Hepatocyte (in vitro differentiated cells): ENCODE results near the gene HID1. TPM values are rescaled to one million over a fixed set of nuclear protein-coding genes. Genes with fewer than 3 reads are reported as not detected.

Source experiments
- DNase-seq: peaks from one replicate; pipeline ENCODE4 v3.0.0-alpha.2; 2016; ENCODE audit warnings: low spot score
- H2AFZ ChIP-seq: fragments of 200-600 bp; sonication (generic); 2 replicates; pipeline ENCODE4 v1.6.0; 2016; ENCODE audit warnings: antibody characterized with exemption, mild to moderate bottlenecking
- H3K27ac ChIP-seq: fragments of 200-600 bp; sonication (generic); 2 replicates; pipeline ENCODE4 v1.5.1; 2016; ENCODE audit warnings: mild to moderate bottlenecking
- H3K27me3 ChIP-seq: fragments of 200-600 bp; sonication (generic); 2 replicates; pipeline ENCODE4 v1.6.1; 2016
- H3K36me3 ChIP-seq: fragments of 200-600 bp; sonication (generic); replicated peaks from 2 replicates; pipeline ENCODE4 v1.5.1; 2016; ENCODE audit warnings: low read depth; ENCODE audit not compliant: insufficient read depth
- H3K4me1 ChIP-seq: fragments of 200-600 bp; sonication (generic); 2 replicates; pipeline ENCODE4 v1.5.1; 2016; ENCODE audit warnings: mild to moderate bottlenecking, moderate library complexity; ENCODE audit not compliant: insufficient read depth
- H3K4me2 ChIP-seq: fragments of 200-600 bp; sonication (generic); 2 replicates; pipeline ENCODE4 v1.6.0; 2016
- H3K4me3 ChIP-seq: fragments of 200-600 bp; sonication (generic); 2 replicates; pipeline ENCODE4 v1.5.1; 2016; ENCODE audit warnings: mild to moderate bottlenecking
- H3K79me2 ChIP-seq: fragments of 200-600 bp; sonication (generic); 2 replicates; pipeline ENCODE4 v1.6.0; 2017; ENCODE audit warnings: mild to moderate bottlenecking
- H3K9me2 ChIP-seq: fragments of 200-600 bp; sonication (generic); replicated peaks from 2 replicates; pipeline ENCODE4 v1.6.0; 2017; ENCODE audit warnings: mild to moderate bottlenecking; ENCODE audit not compliant: insufficient read depth
- H3K9me3 ChIP-seq: fragments of 200-600 bp; sonication (generic); 2 replicates; pipeline ENCODE4 v1.5.1; 2016; ENCODE audit warnings: low read depth, mild to moderate bottlenecking
- H4K20me1 ChIP-seq: fragments of 200-600 bp; sonication (generic); 2 replicates; pipeline ENCODE4 v1.6.0; 2016; ENCODE audit warnings: mild to moderate bottlenecking; ENCODE audit not compliant: insufficient read depth, poor library complexity, severe bottlenecking
- EZH2 ChIP-seq: fragments of 200-600 bp; sonication (generic); IDR thresholded peaks from 2 replicates; pipeline ENCODE4 v1.6.1; 2016; ENCODE audit warnings: antibody characterized with exemption, mild to moderate bottlenecking, borderline replicate concordance
- EZH2phosphoT487 ChIP-seq: fragments of 200-600 bp; sonication (generic); IDR thresholded peaks from one replicate; pipeline ENCODE4 v1.6.1; 2018; ENCODE audit warnings: antibody characterized with exemption, mild to moderate bottlenecking, low read depth, moderate library complexity; ENCODE audit not compliant: unreplicated experiment, severe bottlenecking
- WGBS: methylation state at CpG from one replicate; pipeline ENCODE4 v1.1.6; 2016; ENCODE audit warnings: low lambda C conversion rate; ENCODE audit errors: missing lambda C conversion rate; 5-methylcytosine and 5-hydroxymethylcytosine counted together
- polyA plus RNA-seq: library from polyadenylated mRNA; unstranded; fragments of >200 nt; fragmentation: Nextera tagmentation; extraction: Ambion mirVana; gene quantifications from 2 replicates; pipeline ENCODE4 v1.2.1, GENCODE V29; 2016
- total RNA-seq: library from RNA; depleted of rRNA; stranded (reverse); fragments of >200 nt; gene quantifications from 2 replicates; pipeline ENCODE4 v1.2.3, GENCODE V29; 2014
- TF ChIP-seq, protein P1 (sequence below): fragments of 200-600 bp; sonication (generic); IDR thresholded peaks from 2 replicates; pipeline ENCODE4 v1.5.1; 2016; ENCODE audit warnings: antibody characterized with exemption, mild to moderate bottlenecking; ENCODE audit not compliant: poor library complexity

Gene HID1
- total and polyA plus RNA-seq, 2 experiments from 2014 or later, result 15.3 to 43.4 TPM

GRCh38 chr17:74963656-74964055, 8.9 kb downstream of the HID1 start:
- no peaks in the 10 kb centered on the region for H3K9me3 ChIP-seq
- no peak overlapping the region for H3K4me3 ChIP-seq
- no peak overlapping the region for H3K4me2 ChIP-seq
- no peaks in the 10 kb centered on the region for H3K36me3 ChIP-seq
- H3K27me3 ChIP-seq, result no peaks in the 10 kb centered on the region
- 76% methylated on average over 10 of the region's 12 CpGs for WGBS
- H3K79me2 ChIP-seq, result no peaks in the 10 kb centered on the region
- no peak for DNase-seq
- no peak overlapping the region for H3K27ac ChIP-seq
- no peak overlapping the region for H2AFZ ChIP-seq
- H3K4me1 ChIP-seq, result peaks cover 7% of the 10 kb centered on the region
- no peak for TF ChIP-seq EZH2phosphoT487
- TF ChIP-seq, protein P1, sequence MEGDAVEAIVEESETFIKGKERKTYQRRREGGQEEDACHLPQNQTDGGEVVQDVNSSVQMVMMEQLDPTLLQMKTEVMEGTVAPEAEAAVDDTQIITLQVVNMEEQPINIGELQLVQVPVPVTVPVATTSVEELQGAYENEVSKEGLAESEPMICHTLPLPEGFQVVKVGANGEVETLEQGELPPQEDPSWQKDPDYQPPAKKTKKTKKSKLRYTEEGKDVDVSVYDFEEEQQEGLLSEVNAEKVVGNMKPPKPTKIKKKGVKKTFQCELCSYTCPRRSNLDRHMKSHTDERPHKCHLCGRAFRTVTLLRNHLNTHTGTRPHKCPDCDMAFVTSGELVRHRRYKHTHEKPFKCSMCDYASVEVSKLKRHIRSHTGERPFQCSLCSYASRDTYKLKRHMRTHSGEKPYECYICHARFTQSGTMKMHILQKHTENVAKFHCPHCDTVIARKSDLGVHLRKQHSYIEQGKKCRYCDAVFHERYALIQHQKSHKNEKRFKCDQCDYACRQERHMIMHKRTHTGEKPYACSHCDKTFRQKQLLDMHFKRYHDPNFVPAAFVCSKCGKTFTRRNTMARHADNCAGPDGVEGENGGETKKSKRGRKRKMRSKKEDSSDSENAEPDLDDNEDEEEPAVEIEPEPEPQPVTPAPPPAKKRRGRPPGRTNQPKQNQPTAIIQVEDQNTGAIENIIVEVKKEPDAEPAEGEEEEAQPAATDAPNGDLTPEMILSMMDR, result no peak
- H3K9me2 ChIP-seq, result no peaks in the 10 kb centered on the region
- H4K20me1 ChIP-seq, result no peaks in the 10 kb centered on the region

- Histone ChIP-seq H2AFZ (no peak overlapping the region), H3K9me2 (no peaks in the 10 kb centered on the region), H3K27me3 (no peaks in the 10 kb centered on the region), H3K4me1 (no peaks in the 10 kb centered on the region), H3K9me3 (no peaks in the 10 kb centered on the region), H3K4me3 (no peak overlapping the region), H3K36me3 (no peaks in the 10 kb centered on the region), H3K79me2 (no peaks in the 10 kb centered on the region), H3K27ac (no peak overlapping the region), H4K20me1 (no peaks in the 10 kb centered on the region), H3K4me2 (no peak overlapping the region)
- TF ChIP-seq, protein P1, result no peak
- no peak for TF ChIP-seq EZH2
- TF ChIP-seq EZH2phosphoT487, result no peak
- no peak for DNase-seq
- WGBS, result 91% methylated on average over 16 of the region's 18 CpGs
These were observed 9.8 kb downstream of the HID1 start for GRCh38 chr17:74962622-74963394.

DNA sequence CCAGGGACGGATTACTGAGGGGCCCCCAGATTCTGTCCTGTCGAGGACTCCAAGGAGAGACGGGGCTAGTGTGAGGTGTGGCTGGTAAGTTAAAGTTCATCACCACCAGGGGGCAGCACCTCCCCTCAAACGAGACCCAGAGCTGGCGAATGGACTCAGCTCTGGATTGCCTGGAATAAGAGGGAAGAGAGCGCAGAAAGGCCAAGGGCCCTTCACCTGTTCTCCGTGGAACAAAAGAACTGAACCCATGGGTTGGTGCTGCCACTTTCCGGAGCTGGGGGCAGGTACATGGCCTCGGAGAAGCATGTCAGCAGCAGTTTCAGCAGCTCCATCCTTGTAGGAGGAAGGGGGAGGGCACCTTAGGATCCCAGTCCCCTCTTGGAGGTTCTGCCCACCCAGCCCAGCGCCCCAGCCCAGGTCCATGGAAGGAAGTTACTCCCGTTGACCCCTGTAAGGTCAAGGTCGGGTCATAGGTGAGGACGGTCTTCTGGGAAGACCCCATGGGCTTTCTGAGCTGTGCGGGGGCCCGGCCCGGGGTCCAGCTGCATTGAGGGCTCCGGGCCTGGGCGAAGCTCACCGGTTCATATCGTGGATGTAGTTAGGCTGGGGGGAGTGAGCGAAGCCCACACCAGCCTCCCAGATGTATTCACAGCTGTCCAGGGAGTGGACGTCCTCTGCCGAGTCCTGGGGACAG, 10.8 kb downstream of the HID1 start:
- no peak overlapping the region for H3K27ac ChIP-seq
- 56% methylated on average over 23 of the region's 23 CpGs for WGBS
- H3K4me2 ChIP-seq, result no peak overlapping the region
- H3K9me3 ChIP-seq, result no peaks in the 10 kb centered on the region
- H3K4me3 ChIP-seq, result no peak overlapping the region
- DNase-seq, result peak; percentile 94
- H3K27me3 ChIP-seq, result no peaks in the 10 kb centered on the region
- H3K79me2 ChIP-seq, result no peaks in the 10 kb centered on the region
- TF ChIP-seq EZH2phosphoT487 (no peak), EZH2 (no peak)
- TF ChIP-seq, protein P1, result peak; percentile 73
- no peak overlapping the region for H2AFZ ChIP-seq
- H4K20me1 ChIP-seq, result no peaks in the 10 kb centered on the region
- no peaks in the 10 kb centered on the region for H3K9me2 ChIP-seq
- no peaks in the 10 kb centered on the region for H3K4me1 ChIP-seq
- no peaks in the 10 kb centered on the region for H3K36me3 ChIP-seq
